Stimulated activated CD8-positive, alpha-beta memory T cell treated with anti-CD3 and anti-CD28 coated beads, Interleukin-2, amount 100 ng/mL, for 1 hour (primary cell): ENCODE measurements around the gene CA9.
A peak's percentile ranks its signal among the peaks of the same experiment; 100 is the strongest.

Experiments
- DNase-seq, 2 donors: peaks; one replicate each; pipeline ENCODE4 v3.0.0-alpha.2; 2020; ENCODE audit warnings: low read depth in 2 of 2

Gene CA9

DNA sequence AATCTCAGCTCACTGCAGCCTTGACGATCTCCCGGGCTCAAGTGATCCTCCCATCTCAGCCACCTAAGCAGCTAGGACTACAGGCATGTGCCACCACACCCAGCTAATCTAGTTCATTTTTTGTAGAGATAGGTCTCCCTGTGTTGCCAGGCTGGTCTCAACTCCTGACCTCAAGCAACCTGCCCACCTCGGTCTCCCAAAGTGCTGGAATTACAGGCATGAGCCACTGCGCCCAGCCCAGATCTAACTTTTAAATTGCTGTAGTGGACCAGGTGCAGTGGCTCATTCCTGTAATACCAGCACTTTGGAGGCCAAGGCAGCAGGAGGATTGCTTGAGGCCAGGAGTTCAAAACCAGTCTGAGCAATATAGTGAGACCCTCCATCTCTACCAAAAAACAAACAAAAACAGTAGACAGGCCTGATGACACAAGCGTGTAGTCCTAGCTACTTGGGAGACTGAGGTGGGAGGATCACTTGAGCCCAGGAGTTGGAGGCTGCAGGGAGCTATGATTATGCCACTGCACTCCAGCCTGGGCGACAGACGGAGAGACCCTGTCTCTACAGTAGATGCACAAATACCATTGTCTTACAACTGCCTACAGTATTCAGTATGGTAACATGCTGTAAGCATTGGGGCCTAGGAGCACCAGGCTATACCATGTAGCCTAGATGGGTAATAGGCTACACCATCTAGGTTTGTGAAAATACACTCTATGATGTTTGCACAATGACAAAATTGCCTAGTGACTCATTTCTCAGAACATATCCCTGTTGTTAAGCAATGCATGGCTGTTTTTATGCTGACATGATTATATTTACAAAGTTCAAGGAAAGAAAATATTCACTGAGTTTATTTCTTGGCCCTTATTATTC is 21.5 kb upstream of the CA9 start:
- DNase-seq, result no peak

DNA sequence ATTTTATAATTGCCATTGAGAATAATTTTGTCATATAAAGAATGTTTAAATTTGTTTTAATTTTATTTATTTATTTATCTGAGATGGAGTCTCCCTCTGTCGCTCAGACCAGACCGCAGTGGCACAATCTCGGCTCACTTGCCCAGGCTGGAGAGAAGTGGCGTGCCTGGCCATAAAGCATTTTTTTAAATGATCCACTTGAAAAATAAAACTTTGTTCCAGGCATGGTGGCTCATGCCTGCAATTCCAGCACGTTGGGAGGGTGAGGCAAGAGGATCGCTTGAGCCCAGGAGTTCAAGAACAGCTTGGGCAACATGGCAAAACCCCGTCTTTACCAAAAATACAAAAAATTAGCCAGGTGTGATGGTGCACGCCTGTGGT is 20.9 kb upstream of the CA9 start:
- DNase-seq, result no peak

DNA sequence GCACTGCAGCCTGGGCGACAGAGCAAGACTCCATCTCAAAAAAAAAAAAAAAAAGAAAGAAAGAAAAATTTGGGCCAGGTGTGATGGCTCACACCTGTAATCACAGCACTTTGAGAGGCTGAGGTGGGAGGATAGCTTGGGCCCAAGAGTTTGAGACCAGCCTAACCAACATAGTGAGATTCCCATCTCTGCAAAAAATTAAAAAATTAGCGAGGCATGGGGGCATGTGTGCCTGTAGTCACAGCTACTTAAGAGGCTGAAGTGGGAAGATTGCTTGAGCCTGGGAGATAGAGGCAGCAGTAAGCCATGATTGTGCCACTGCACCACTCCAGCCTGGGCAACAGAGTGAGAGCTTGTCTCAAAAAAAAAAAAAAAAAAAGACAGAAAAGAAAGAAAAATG is 20.1 kb upstream of the CA9 start:
- no peak for DNase-seq

DNA sequence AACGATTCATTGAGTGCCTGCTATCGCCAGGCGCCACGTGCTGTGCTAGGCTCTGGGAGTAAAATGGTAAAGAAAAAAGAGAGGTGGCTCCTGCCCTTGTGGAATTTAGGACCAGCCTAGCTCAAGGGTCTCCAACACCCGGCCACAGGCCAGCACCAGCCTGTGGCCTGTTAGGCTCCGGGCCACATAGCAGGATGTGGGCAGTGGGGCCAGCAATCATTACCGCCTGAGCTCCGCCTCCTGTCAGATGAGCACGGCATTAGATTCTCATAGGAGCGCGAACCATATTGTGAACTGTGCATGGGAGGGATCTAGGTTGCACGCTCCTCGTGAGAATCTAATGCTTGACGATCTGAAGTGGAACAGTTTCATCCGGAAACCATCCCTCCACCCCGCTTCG is 17.4 kb upstream of the CA9 start:
- DNase-seq, result no peak

DNA sequence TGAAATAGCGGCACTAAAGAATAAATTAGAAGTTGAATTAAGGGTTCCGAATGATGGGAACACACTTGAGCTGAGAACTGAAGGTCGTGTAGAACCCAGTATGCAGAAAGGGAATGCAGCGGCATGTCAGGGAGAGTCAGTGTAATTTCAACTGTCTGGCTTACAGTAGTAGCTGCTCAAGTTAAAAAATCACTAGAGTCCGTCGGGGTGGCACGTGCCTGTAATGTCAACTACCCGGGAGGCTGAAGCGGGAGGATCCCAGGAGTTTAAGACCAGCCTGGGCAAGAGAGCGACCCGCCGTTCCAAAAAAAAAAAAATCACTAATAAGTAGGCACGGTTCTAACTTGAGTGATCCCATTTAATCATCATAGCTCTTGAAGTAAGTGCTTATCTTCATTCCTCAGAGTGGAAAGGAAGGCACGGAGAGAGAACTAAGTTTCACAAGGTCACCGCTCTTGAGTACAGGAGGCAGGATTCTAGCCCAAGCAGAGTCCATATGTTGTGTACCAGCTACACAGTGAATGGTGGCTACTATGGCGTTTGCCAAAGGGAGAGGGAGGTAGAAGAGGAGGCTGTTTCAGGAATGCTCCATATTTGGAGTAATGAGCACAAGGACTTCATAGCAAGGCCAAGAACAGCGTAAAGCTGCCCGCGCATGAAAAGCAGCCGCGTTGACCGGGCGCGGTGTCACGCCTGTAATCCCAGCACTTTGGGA is 16.7 kb upstream of the CA9 start:
- no peak for DNase-seq

DNA sequence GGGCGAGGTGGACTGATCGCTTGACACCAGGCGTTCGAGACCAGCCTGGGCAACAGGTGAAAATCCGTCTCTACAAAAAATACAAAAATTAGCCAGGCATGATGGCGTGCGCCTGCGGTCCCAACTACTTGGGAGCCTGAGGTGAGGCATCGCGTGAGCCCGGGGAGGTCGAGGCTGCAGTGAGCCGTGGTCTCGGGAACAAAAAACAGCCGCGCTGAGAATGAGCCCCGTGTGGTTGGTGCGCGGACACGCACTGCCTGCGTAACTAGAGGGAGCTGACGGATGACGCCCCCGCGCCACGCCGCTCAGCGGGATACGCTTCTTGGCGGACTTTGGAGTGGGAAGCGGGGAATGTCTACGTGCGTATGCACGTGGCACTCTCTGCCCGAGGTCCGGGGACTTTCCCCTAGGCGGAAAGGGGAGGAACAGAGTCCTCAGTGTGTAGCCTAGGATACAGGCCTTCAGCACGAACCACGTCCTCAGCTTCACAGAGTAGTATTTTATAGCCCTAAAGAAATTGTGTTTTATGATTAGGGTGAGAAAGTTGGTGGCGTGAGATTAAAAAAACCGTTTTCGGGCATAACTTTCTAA is 16.1 kb upstream of the CA9 start, which contains the start of gene RMRP:
TSS of gene RMRP (minus strand) at position 474 of the 591 bp plus-strand sequence.
- peak; percentile 68 to 77 for DNase-seq

DNA sequence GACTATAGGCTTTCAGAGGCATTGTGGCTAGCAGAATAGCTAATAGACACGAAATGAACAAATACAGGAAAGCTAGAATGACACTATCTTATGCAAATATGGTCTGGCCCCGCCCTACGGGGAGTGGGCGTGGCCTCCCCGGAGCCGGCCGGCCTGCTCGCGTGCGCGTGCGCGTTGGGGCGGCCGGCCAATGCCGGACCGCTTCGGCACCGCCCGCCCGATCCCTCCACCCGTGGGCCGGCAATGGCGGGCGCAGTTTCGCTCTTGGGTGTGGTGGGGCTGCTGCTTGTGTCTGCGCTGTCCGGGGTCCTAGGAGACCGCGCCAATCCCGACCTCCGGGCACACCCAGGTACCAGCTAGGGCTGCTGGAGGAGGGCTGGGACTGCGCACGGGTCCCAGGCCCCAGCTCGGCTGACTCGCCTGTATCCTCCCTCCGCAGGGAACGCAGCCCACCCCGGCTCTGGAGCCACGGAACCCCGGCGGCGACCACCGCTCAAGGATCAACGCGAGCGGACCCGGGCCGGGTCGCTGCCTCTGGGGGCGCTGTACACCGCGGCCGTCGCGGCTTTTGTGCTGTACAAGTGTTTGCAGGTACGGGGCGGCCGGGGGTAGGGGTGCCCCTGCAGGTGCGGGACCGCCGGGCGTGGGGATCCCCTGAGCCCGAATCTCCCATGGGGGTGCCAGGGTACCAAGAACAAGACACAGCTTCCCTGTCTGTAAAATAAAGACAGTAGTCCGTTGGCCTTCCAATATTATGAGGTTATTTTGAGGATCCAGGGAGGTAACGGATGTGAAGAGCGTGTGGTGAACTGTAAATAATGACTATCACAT is 15.4 kb upstream of the CA9 start, which contains the start of gene CCDC107:
TSS of gene CCDC107 (plus strand) at position 156 of the 831 bp plus-strand sequence. CDS start at position 244, 88 bp downstream.
- DNase-seq, result peak; percentile 66 to 72

DNA sequence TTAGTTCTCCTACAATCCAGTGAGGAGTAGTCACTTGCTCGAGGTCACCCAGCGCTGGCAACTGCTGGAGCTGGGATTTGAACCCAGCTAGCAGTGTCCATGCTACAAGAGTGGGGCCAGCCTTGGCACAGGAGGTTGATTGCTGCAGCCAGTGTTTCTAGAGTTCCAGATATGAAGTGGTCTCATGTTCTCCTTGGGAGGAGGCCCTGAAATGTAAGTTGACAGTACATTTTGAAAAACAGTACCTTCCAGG is 14.8 kb upstream of the CA9 start:
- DNase-seq, result no peak

DNA sequence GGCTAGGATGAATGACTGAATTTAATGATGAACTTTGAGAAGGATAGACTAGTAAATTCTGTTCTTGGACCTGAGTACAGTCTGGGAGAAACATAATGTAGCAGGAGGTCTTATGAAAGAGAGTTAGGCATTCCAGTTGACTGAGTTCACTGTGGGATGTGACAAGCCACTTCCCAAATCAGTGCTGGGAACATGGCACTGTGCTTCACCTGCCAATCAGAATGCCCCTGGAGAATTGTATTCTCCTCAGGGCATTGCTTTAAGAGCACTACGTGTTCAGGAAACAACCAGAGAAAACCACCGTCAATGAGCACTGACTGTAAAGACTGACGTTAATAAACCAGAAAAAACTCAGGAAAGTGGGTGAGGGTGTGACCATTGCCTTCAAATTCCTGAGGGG is 14.4 kb upstream of the CA9 start:
- no peak for DNase-seq

DNA sequence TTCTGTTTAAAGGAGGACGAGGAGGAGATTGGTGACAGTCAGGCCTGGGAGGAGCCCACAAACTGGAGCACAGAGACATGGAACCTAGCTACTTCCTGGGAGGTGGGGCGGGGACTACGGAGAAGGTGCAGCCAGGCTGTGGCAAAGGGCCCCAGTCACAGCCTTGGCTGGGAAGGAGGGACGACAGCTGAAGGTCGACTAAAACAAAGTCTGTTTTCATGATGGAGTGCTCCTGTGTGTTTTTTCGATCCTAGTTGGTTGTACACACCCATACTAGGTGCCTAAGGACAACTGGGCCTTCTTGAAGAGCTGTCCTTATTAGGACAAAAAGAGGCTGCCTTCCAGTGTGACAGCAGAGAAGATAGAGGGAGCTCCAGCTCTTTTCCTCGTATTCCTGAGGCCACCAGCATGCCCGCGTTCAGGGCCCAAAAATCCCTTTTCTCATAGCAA is 12.7 kb upstream of the CA9 start:
- DNase-seq, result no peak

DNA sequence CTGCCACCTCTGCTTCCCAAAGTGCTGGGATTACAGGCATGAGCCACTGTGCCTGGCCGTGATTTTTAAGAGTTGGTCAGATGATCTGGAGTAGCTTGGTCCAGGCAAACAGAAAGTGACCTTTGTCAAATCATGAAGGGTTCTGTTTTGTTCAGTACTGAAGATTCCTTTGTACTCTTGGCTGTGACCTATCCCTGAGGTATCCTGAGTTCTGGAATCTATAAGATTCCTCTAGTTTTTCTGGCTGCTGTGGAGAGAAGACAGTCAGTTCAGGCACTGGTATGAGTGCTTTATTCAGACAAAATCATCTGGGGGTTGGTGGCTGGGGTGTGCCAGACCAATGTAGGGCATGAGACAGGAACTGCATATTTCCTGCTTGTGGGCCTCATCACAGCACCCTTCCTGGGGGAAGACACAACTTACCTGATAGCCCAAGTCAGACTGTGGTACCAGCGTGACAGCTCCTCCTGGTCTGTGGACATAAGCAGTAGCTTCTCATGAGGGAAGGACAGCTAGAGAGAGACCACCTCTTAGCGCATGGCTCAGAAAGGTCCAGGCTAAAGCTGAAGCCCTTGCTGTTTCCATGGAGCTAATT is 11.9 kb upstream of the CA9 start:
- no peak for DNase-seq

DNA sequence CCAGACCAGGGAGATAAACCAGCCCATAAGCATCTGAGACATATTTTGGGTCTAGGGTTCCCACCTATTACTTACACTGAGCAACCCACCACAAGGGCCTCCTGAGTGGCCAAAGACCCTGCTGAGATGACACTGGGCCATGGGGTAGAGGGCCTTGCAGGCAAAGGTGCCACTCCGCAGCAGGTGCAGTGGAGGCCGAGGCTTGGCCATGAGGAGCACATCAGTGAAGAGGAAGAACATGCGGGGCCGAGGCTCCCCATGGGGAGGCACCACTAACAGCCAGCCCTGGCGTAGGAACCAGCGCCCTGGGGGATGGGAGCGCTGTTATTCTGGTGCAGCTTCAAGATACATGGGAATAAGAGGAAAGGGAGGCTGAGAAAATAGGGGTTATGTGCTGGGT is 11.3 kb upstream of the CA9 start:
- no peak for DNase-seq

DNA sequence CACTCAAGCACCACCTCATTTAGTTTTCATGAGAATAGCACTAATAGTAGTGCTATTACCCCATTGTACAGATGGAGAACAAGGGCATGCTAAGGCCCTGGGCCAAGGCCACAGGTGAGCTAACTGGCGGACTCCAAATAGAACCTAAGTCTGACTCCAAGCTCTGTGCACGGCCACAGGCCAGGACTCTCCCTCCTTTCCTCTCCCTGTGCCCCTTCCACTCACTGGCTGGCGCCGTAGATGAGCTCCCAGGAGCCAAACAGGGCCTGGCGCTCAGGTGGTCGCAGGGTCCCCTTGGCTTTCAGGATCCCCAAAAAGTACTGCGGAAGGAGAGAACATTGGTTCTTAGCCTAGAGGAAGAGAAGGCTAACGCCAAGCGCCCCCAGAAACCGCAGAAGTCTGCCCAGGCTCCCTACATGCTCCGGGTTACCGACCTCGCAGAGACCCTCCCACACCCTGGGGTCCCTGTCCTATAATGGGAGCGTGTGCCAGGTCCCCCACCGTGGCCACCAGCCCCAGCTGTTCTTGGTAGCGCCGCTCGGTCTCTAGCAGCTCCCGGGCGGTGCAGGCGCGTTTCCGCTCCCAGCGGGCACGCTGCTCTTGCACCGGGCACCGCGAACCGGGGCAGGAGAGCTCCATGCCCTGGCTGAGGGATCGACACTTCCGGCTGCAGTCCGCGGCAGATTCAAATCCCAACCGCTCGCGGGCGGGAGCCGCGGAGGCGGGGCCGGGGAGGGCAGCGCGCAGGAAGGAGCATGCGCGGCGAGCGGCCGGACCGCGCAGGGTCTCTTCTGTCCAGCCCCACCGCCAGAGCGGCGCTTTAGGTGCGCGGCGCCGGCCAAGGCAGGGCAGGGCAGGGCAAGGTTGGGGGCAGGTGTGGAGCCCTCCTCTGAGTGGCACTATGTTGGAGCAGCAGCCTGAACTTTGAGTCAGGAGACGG is 8.9 kb upstream of the CA9 start, which contains the start of gene ARHGEF39:
TSS of gene ARHGEF39 (minus strand) at position 665 of the 940 bp plus-strand sequence. CDS start at position 639, 26 bp downstream.
- peak in 1 of 2 donors; percentile 36 for DNase-seq

DNA sequence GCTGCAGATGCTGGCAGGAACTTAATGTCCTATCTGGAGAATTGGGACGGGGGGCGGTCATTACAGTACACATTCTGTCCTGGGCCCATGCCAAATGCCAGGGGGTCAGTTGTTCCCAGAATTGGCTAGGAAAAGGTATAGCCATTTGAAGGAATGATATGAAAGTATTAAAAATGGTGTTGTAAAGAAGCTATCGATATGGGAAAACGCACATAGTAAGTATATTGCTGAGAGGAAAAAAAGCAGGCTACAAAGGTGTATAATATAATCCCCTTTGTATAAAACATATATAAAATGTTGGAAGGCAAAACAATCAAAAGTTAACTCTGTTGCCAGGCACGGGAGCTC is 8.3 kb upstream of the CA9 start:
- no peak for DNase-seq

DNA sequence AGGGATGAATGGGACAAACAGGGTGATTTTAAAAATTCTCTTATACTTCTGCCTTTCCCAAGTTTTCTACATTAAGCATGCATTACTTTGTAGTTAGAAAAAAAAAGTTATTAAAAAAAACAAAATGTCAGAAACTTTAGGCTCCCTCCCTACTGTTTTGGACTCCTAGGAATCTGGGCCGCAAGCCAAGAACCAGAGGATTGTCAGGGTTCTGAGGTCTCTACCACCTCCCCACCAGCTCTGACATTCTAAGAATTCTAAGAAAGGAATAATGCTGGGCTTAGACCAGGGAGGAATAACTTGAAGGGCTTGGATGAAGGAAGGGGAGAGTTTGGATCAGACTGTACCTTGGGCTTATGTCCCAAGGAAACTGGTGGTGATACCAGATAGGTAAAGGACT is 7.7 kb upstream of the CA9 start:
- DNase-seq, result no peak

DNA sequence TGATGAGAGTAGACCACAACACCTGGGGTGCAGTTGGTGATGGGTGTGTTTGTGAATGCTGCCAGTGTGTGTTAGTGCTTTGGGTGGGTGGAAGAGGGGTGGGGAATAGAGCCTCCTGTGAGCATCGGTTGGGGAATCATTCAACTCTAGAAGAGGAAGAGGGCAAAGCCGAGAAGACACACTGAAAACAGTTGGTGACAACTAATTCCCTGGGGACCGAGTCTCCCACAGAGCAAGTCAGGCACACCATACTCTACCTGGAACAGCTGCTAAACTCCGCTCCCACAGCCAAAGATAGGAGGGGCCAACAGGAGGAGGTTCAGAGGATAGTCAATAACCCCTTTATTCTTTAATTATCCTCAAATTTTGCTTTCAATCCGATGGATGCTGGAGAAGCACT is 7.2 kb upstream of the CA9 start:
- DNase-seq, result no peak

DNA sequence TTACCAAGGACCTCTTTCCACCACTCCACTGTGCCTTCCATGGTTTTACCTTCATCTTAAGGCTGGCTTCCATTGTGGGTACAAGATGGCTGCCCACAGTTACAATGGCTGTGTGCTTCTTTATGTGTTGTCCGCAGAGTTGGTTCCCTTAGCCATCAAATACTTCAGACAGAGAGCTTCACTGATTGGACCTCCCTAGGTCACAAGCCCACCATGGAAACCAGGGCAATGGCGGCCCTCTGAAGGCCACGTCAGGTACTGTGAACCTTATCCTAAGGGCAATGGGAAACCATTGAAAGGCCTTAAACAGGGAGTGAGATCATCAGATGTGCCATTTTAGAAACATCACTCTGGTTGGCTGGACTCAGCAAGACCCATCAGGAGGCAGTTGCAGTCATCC is 5.8 kb upstream of the CA9 start:
- DNase-seq, result no peak

DNA sequence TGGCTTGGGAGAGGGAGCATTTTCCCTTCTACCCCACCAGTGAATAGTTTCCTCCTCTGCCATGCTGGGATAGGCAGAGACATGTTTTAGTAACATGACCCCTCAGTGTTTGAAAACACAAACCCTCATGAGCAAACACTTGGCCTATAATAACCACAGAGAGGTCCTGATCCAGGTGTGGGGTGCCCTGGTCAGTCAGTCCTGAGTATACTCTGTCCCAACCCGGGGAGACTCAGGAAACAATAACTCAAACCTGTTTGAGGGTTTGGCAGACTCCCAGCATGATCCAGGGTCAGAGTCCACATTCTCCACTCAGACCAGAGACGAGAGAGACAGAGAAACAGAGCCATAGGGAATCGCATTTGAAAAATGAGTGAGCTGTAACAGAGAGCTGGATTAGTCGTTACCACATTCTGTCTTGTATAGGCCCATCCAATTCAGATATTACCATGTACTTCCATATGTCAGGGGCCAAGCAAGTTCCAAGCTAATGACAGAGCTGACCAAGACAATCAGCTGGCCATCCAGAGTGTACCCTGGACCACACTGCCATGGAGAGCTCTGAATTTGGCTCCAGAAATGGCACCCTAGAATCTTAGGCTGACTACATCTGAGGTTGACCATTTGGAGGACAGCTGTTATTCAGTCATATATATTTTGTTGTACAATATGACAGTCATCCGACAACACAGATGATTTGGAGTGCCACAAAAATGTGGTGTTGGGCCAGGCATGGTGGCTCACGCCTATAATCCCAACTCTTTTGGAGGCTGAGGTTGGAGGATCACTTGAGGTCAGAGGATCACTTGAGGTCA is 4.2 kb upstream of the CA9 start:
- DNase-seq, result no peak

DNA sequence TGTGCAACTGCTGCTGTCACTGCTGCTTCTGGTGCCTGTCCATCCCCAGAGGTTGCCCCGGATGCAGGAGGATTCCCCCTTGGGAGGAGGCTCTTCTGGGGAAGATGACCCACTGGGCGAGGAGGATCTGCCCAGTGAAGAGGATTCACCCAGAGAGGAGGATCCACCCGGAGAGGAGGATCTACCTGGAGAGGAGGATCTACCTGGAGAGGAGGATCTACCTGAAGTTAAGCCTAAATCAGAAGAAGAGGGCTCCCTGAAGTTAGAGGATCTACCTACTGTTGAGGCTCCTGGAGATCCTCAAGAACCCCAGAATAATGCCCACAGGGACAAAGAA is 265 bp downstream of the CA9 start:
- DNase-seq, result no peak

DNA sequence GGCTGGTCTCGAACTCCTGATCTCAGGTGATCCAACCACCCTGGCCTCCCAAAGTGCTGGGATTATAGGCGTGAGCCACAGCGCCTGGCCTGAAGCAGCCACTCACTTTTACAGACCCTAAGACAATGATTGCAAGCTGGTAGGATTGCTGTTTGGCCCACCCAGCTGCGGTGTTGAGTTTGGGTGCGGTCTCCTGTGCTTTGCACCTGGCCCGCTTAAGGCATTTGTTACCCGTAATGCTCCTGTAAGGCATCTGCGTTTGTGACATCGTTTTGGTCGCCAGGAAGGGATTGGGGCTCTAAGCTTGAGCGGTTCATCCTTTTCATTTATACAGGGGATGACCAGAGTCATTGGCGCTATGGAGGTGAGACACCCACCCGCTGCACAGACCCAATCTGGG is 1.5 kb downstream of the CA9 start:
- DNase-seq, result no peak
